OCI-LY7 (cell line): ENCODE data around the gene DHCR24.

Experiments used
- CTCF ChIP-seq: fragments of 200-600 bp; sonication (generic); conservative IDR thresholded peaks from 2 replicates; pipeline ENCODE4 v1.5.1; 2014; ENCODE audit warnings: mild to moderate bottlenecking, antibody characterized with exemption, low read length, moderate library complexity, mixed read lengths
- EZH2phosphoT487 ChIP-seq: fragments of 200-600 bp; sonication (generic); IDR thresholded peaks from 2 replicates; pipeline ENCODE4 v1.6.1; 2018; ENCODE audit warnings: low read depth, borderline replicate concordance, mild to moderate bottlenecking, mixed run types, antibody characterized with exemption, low read length, moderate library complexity, mixed read lengths

GRCh38 chr1:54836594-54836993, 50.4 kb downstream of the DHCR24 start:
- TF ChIP-seq CTCF, result no peak
- TF ChIP-seq EZH2phosphoT487, result no peak
